K562 (cell line): ENCODE measurements around the gene TRAPPC13. TPM values are rescaled to one million over a fixed set of nuclear protein-coding genes. Genes with fewer than 3 reads are reported as not detected.

ENCODE experiments used
- CBFB ChIP-seq: sonication (generic); formaldehyde crosslinking; IDR thresholded peaks from 2 replicates; pipeline ENCODE4 v1.4.0; 2020; ENCODE audit warnings: mild to moderate bottlenecking, missing genetic modification reagents
- CHD1 ChIP-seq: fragments of 200-600 bp; sonication (generic); IDR thresholded peaks from one replicate; pipeline ENCODE4 v1.6.1; 2012; ENCODE audit warnings: mild to moderate bottlenecking, moderate library complexity, low read length, inconsistent platforms
- E2F8 ChIP-seq: fragments of 450-650 bp; IDR thresholded peaks from 2 replicates; pipeline ENCODE4 v1.7.1; 2018; ENCODE audit warnings: mild to moderate bottlenecking, low read depth; ENCODE audit not compliant: partially characterized antibody
- ETV6 ChIP-seq, 3 experiments: fragments of 150-350 bp in 1 of 3; sonication (generic) in 1 of 3; formaldehyde crosslinking in 1 of 3; IDR thresholded peaks; 2 replicates each; pipeline versions ENCODE4 v1.6.1 to v1.8.0; 2014 to 2022; ENCODE audit warnings: borderline replicate concordance in 2 of 3, low read depth in 2 of 3, antibody characterized with exemption in 1 of 3, low read length in 1 of 3, mild to moderate bottlenecking in 1 of 3, missing genetic modification reagents in 1 of 3
- FIP1L1 ChIP-seq: fragments of 200-400 bp; formaldehyde crosslinking; IDR thresholded peaks from 2 replicates; pipeline ENCODE4 v1.6.1; 2018; ENCODE audit warnings: mild to moderate bottlenecking, low read depth, low read length; ENCODE audit not compliant: poor library complexity, severe bottlenecking
- FOSL1 ChIP-seq: fragments of 200-800 bp; sonication (Bioruptor generic); conservative IDR thresholded peaks from 2 replicates; pipeline ENCODE4 v1.6.1; 2016; ENCODE audit warnings: missing genetic modification characterization, missing compliant biosample characterization
- GABPB2 ChIP-seq: fragments of 250-450 bp; sonication (Bioruptor Pico); conservative IDR thresholded peaks from 2 replicates; pipeline ENCODE4 v1.5.1; 2021; ENCODE audit warnings: mild to moderate bottlenecking
- MAFG ChIP-seq: fragments of 450-650 bp; conservative IDR thresholded peaks from 2 replicates; pipeline ENCODE4 v1.6.1; 2016; ENCODE audit warnings: missing genetic modification characterization, missing compliant biosample characterization
- NFE2 ChIP-seq: IDR thresholded peaks from 2 replicates; pipeline ENCODE4 v1.6.1; 2014; ENCODE audit warnings: antibody characterized with exemption, low read depth
- PBX2 ChIP-seq, 2 experiments: IDR thresholded peaks in 1 of 2; conservative IDR thresholded peaks in 1 of 2; 2 replicates each; pipeline ENCODE4 v1.6.1; 2016; ENCODE audit warnings: low read depth in 2 of 2, mild to moderate bottlenecking in 1 of 2, missing compliant biosample characterization in 1 of 2, missing genetic modification characterization in 1 of 2, moderate library complexity in 1 of 2
- PRDM10 ChIP-seq: fragments of 450-650 bp; IDR thresholded peaks from 2 replicates; pipeline ENCODE4 v1.6.1; 2018; ENCODE audit not compliant: partially characterized antibody
- SAP30 ChIP-seq: fragments of 200-600 bp; sonication (generic); IDR thresholded peaks from 2 replicates; pipeline ENCODE4 v1.6.1; 2012; ENCODE audit warnings: borderline replicate concordance, low read depth, mild to moderate bottlenecking, moderate library complexity, low read length, control low read depth, inconsistent platforms; ENCODE audit not compliant: insufficient read depth, poor library complexity, severe bottlenecking
- SETDB1 ChIP-seq: IDR thresholded peaks from one replicate; pipeline ENCODE4 v1.6.1; 2012; ENCODE audit warnings: low read length, control low read depth, inconsistent platforms
- SPI1 ChIP-seq: IDR thresholded peaks from 2 replicates; pipeline ENCODE4 v1.6.1; 2011; ENCODE audit warnings: low read depth, low read length, control low read depth, borderline replicate concordance
- TFAM ChIP-seq: fragments of 250-450 bp; sonication (Bioruptor Pico); conservative IDR thresholded peaks from 2 replicates; pipeline ENCODE4 v1.5.0; 2021; ENCODE audit warnings: mild to moderate bottlenecking, moderate library complexity
- ZKSCAN8 ChIP-seq: fragments of 200-800 bp; sonication (Bioruptor generic); IDR thresholded peaks from 2 replicates; pipeline ENCODE4 v1.6.1; 2016; ENCODE audit warnings: missing genetic modification characterization, missing compliant biosample characterization
- ZNF316 ChIP-seq: fragments of 450-650 bp; IDR thresholded peaks from 2 replicates; pipeline ENCODE4 v1.6.1; 2016
- ZNF507 ChIP-seq: conservative IDR thresholded peaks from 2 replicates; pipeline ENCODE4 v1.6.1; 2017; ENCODE audit warnings: missing genetic modification characterization, missing compliant biosample characterization
- ZNF551 ChIP-seq: fragments of 250-450 bp; sonication (Bioruptor Pico); IDR thresholded peaks from 2 replicates; pipeline ENCODE4 v1.5.0; 2021; ENCODE audit warnings: mild to moderate bottlenecking, moderate library complexity
- polyA plus RNA-seq, 8 experiments: library from polyadenylated mRNA; depleted of rRNA in 4 of 8; stranded (reverse) in 5 of 8; unstranded in 3 of 8; fragments of >200 nt; fragmentation: Nextera tagmentation in 2 of 8; fragmentation: Illumina TruSeq in 1 of 8; extraction: Ambion mirVana in 2 of 8; extraction: Trizol in 1 of 8; gene quantifications; 2 replicates each; pipeline versions ENCODE4 v1.2.1 to v1.2.3, GENCODE V29; 2011 to 2014; ENCODE audit warnings: inconsistent platforms in 1 of 8, missing spikeins in 1 of 8
- total RNA-seq, 7 experiments: library from RNA; depleted of rRNA in 6 of 7; stranded (reverse); fragments of >200 nt in 6 of 7; fragmentation: Illumina TruSeq in 2 of 7; extraction: Trizol in 2 of 7; gene quantifications; 2 replicates each; pipeline versions ENCODE4 v1.2.1 to v1.2.3, GENCODE V29; 2011 to 2021; ENCODE audit warnings: low replicate concordance in 1 of 7

TRAPPC13 gene
- total and polyA plus RNA-seq, 9 of the 15 experiments (the other 6 are each of a cell fraction or from before 2014, with no cell fraction given) = 16.2 to 43.8 (median 24.0) TPM

- TF ChIP-seq MAFG (no peak), ZNF316 (no peak), SETDB1 (no peak), GABPB2 (CRISPR knock-in tag) (no peak), ZNF507 (tag) (no peak), CHD1 (no peak), NFE2 (no peak), SAP30 (peak; percentile 79), SPI1 (0 out of 2 replicates have a peak, but pooled peaks have one; percentile 30), PBX2 (CRISPR knock-in tag; IDR thresholded peaks at IDR 0.05; ENCODE audit: low read depth) (no peak), PBX2 (tag; conservative IDR thresholded peaks at IDR 0.05; ENCODE audit: low read depth) (no peak), E2F8 (no peak), FIP1L1 (no peak), ETV6 (IDR thresholded peaks at IDR 0.05; ENCODE audit: borderline replicate concordance in 1 of 2, low read depth in 2 of 2, low read length in 1 of 2) (no peak), ETV6 (CRISPR knock-in tag; IDR thresholded peaks at IDR 0.05; ENCODE audit: borderline replicate concordance) (no peak), ZNF551 (no peak), PRDM10 (no peak), TFAM (CRISPR knock-in tag) (no peak), FOSL1 (tag) (no peak), ZKSCAN8 (no peak), CBFB (CRISPR knock-in tag) (no peak)
These were observed 729 bp upstream of the TRAPPC13 start, which contains the start of gene TRIM23 (continued) for GRCh38 chr5:65624025-65624570.
